Fibroblast of peridontal ligament (primary cell): ENCODE results near the gene CLK2.
"Not testable (repeated sequence)": the region's sequence is repeated elsewhere in the genome, so short reads cannot be mapped to it uniquely, and the experiment has no call there.

Experiments
- DNase-seq: peaks from one replicate; pipeline ENCODE4 v3.0.0-alpha.2; 2010; ENCODE audit errors: extremely low read depth

CLK2 gene

DNA sequence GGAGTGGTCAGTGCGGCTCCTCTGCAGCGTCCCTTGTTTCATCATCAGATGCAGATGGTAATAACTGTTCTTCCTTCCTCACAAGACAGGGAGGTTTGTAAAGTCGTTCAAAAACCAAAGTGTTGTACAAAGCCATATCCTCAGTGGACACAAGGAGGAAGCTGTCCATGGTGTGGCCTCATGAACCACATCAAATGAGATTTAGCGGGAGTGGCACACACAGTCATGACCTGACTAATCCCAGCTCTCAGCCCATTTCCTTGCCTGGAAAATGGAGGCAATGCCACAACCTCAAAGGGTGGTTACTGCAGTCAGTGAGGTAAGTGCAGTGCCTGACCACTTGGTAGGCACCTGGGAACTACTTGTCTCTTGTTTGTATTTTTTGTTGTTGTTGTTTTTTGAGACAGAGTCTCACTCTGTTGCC, 31.5 kb downstream of the CLK2 start:
- DNase-seq: no peak

DNA sequence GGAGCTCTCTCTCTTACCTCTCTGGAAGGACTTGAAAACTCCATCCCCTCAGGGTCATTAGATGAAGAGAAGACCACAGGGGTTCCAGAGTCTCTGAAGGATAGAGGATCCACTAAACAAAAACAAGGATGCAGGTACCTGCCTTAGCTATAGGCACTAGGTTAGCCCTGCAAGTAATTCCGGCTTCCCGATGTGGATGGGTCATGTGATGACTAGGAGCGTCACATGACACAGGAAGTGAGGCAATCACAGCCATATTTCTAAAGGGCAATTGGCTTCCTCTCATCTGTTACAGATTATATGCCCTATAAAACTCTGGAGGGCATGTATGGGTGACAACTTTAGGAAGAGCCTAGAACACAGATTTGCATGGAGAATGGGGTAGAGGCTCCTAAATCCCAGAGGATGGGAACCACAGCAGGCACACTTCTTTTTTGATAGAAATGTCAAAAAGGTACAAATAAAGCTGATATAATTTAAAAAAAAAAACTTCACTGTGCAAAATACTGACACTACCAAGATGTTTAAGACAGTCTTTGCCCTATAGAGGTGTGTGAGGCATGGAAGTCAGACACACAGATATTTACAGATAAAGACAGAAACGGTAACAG, 32.1 kb downstream of the CLK2 start:
- peak; percentile 91 for DNase-seq

DNA sequence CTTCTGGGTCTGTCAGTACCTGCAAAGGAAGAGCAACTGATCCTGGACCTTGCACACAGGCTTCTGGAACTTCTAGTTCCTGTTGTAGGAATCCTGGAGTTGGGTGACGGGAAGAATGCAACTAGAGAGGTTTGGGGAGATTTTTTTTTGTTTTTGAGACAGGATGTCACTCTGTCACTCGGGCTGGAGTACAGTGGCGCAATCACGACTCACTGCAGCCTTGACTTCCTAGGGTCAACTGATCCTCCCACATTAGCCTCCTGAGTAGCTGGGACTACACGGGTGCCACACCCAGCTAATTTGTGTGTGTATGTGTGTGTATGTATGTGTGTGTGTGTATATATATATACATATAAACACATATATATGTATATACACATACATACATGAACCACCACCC, 36.9 kb downstream of the CLK2 start:
- DNase-seq: no peak

DNA sequence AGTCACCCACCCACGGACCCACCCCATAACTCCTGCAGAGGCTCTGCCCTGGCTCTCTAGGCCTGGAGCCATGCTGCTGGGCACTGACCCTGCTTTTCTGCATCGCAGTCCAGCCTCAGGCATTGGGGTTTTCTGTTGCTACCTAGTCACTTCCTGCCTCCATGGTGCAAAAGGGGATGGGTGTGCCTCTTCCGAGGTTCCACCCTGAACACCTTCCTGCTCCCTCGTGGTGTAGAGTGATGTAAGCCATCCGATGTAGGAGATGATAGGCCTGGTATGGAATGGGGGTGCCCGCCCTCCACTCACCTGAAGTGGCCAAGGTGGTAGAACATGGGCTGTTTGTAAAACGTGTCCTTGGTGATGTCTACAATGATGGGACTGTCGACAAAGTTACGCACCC, 37.9 kb downstream of the CLK2 start:
- not testable (repeated sequence) for DNase-seq

DNA sequence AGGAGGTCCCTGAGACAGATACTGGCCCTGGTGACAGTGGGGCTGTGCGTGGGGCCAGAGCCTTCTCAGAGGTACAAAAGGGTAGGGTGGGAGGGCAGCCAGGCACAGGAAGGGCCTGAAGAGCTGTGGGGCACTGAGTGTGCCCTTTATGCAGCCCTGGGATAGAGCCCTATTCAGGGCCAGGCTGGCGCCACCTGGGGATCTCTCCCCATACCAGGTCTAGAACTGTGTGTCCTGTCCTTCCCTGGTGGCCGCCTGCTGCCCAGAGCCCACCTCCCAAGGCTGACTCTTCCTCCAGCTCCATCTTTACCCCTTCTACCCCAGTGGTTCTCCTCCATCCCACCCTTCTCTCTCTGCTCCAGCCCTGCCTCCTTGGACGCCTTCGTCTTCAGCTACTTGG, 39.8 kb downstream of the CLK2 start:
- DNase-seq: not testable (repeated sequence)

DNA sequence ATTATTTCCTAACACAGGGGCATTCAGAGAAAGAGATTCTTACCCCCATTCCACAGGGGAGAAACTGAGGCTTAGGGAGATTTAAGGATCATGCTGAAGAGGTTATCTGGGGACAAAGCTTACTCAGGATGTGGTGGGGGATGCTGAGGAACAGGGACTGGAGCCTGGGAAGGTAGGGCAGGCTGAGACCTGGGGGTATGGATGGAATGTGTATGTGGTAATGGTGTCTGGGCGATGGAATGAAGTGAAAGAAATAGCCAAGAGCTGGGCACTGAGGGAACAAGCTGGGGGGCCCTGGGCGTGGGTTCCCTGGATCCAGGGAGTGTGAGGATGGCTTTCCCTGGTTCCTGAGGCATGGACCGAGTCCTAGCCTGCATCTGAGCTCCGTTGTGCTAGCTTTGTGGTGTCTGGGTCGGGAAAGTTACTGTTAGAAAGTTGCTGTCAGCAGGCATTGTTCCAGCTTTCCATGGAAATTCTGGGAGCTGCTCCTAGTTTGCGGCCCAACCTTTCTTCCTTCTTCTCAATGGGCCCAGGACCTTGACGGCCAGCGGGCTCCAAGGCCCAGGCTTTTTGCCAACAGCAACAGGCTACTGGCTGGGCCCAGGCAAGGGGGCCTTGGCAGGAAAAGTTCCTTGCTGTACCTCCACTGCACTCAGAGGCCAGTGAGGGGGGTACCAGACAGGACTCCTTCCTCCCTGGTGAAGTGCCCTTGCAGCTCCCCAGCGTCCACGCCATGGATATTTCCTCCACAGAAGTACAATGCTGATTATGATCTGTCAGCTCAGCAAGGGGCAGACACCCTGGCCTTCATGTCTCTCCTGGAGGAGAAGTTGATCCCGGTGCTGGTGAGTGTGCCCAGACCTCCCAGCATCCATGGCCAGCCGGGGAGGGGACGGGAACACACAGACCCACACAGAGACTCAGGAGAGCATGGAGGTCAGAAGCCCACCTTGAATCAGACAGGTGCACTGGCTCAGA, 41.0 kb downstream of the CLK2 start:
- peak; percentile 64 for DNase-seq

DNA sequence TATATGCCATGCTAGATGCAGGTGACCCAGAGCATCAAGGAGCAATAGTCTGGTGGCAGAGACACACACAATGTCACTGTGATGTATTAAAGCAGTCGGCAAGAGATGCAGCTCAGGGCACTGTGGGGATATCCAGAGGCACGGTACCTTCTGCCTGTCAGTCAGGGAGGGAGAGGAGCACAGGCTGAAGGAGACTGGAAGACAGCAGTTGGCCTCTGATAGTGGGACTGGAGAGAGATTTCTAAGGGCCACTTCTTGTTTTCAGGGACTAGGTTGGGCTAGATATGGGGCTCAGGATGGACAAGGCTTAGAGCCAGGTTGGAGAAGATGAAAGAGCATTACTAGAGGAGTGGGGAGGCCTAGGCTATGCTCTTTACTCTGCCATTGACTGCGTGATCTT, 42.0 kb downstream of the CLK2 start:
- DNase-seq: not testable (repeated sequence)

DNA sequence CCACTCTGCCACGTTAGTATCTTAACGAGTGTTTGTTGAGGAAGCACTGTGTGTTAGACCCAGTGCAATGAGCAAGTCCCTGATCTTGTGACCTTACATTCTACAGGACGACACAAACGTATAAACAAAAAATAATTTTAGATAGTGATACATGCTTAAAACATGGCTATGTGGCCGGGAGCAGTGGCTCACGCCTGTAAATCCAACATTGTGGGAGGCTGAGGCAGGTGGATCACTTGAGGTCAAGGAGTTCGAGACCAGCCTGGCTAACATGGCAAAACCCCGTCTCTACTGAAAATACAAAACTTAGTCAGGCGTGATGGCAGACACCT, 45.2 kb downstream of the CLK2 start:
- no peak for DNase-seq

DNA sequence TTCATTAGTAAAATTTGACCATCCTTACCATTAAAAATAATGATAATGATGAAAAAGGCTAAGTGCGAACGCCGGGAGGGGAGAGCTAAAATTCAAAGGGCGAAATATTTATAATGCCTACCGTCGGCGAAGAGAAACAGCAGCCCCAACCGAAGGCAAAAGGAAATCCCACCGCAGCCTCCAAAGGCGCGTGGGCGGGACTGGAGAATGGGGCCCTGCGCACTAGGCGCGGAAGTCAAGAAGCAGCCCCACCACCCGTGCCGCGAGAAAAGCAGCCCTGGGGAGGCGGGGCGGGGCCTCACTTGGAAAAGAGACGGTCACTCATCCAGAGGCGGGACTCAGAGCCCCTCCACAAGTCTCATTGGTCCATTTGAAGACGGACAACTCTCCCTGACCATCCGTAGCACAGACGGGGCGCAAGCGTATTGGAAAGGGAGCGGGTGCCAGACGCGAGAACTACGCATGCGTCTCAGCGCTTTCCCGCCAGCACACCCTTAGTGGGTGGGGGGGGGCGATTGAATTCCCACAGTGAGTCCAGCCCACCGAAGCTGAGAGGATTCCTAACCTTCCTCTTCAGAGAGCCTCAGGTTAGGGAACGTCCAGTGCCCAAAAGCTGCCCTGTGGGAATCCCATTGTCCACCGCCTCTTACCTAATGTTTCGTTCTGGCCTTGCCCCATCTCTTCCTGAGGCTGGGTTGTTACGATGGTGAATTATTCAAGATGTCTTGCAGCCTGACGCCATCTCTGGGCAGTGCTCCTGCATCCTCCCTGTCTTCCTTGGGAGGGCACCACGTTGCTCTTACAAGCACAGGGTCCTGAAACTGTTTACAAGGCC, 45.8 kb downstream of the CLK2 start:
- DNase-seq: peak; percentile 99

DNA sequence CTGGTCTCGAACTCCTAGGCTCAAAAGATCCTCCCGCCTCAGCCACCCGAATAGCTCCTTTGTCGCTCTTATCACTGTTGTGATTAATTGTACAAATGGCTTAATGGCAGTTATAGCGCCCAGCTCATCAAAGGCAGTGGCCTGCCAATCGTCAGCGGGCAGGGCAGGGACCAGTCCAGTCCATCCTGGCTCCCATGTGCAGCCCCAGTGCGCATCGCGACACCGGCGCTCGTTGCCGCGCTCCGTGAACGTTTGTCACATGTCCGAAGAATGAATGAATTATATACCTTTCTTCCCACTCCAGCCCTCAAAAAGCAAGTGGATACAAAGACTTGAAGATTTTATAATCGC, 46.4 kb downstream of the CLK2 start:
- no peak for DNase-seq

DNA sequence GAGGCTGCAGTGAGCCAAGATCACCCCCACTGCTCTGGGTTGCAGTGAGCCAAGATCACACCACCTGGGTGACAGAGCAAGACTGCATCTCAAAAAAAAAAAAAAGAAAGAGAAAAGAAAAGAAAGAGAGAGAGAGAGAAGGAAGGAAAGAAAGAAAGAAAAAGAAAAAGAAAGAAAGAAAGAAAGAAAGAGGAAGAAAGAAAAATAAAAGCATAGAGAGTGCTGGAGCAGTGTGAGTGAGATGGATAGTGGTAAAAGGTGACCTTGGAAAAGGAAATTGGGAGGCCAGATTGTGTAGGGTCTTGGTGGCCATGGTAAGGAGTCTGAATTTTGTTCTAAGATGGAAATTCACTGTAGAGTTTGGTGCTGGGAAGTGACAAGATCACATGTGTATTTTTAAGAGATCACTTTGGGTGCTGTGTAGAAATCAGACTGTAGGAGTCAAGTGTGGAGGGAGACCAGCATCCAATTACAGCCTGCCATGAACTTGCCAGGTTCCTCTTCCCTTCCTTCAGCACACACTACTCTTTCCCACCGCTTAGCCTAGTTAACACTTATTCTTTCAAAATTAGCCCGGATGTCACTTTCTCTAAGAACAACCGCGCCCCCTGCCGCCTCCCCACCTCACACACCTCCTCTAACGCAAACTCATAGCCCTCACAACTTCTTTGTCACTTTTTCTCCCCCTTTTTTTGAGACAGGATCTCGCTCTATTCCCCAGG, 47.0 kb downstream of the CLK2 start:
- peak; percentile 81 for DNase-seq

DNA sequence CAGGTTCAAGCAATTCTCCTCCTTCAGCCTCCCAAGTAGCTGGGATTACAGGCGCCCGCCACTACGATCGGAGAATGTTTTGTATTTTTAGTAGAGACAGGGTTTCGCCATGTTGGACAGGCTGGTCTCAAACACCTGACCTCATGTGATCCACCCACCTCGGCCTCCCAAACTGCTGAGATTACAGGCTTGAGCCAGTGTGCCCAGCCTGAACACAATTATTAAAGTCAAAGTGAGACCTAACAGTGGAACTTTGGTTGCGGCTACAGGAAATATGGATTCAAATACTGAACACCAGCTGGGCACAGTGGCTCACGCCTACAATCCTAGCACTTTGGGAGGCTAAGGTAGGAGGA, 47.9 kb downstream of the CLK2 start:
- not testable (repeated sequence) for DNase-seq

DNA sequence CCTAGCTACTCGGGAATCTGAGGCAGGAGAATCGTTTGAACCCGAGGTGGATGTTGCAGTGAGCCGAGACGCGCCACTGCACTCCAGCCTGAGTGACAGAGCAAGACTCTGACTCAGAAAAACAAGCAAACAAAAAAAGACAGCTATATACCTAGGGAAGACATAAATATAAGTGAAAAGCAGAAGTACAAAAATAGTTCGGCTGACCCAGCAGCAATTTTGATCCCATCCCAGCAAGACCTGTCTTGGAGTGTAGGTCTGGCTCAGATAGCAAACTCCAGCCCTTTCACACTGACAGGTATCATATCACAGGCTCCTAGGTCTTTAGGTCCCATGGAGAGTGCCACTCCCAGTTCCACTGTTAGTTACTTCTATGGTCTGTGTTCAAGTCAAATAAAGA, 50.3 kb downstream of the CLK2 start:
- DNase-seq: no peak

DNA sequence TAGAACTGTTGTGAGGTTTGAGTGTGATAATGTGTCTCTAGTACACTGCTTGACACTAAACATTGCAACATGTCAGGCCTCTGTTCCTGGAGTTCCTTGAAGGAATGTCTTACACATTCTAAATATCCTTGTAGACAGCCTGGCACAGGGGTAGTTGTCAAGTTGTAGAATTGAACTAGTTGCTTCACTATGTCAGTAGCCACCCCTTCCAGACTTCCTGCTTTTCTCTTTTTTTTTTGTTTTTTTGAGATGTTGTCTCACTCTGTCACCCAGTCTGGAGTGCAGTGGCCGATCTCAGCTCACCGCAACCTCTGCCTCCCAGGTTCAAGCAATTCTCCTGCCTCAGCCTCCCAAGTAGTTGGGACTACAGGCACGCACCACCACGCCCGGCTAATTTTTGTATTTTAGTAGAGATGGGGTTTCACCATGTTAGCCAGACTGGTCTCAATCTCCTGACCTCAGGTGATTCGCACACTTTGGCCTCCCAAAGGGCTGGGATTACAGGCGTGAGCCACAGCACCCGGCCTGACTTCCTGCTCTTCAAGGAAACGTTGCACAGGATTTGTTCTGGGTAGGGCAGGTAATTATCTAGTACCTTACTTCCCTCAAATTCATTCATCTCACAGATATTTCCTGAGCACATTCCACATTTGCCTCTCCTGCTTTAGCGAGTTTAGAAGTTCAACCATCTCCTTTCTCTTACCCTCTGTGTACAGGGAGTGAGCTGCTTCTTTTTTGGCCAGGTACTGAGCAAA, 52.9 kb downstream of the CLK2 start:
- not testable (repeated sequence) for DNase-seq

DNA sequence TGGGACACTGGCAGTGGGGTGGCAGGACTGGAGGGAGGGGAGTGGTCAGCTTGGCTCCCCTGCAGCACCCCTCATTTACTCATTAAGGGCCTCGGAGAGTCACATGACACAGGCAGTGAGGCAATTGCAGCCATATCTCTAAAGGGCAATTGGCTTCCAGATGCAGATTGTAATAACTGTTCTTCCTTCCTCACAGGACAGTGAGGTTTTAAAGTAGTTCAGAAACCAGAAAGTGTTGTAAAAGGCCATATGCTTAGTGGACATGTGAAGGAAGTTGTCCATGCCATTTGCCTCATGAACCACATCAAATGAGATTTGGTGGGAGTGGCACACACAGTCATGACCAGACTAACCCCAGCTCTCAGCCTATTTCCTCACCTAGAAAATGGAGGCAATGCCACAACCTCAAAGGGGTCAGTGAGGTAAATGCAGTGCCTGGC, 53.7 kb downstream of the CLK2 start:
- DNase-seq: no peak

DNA sequence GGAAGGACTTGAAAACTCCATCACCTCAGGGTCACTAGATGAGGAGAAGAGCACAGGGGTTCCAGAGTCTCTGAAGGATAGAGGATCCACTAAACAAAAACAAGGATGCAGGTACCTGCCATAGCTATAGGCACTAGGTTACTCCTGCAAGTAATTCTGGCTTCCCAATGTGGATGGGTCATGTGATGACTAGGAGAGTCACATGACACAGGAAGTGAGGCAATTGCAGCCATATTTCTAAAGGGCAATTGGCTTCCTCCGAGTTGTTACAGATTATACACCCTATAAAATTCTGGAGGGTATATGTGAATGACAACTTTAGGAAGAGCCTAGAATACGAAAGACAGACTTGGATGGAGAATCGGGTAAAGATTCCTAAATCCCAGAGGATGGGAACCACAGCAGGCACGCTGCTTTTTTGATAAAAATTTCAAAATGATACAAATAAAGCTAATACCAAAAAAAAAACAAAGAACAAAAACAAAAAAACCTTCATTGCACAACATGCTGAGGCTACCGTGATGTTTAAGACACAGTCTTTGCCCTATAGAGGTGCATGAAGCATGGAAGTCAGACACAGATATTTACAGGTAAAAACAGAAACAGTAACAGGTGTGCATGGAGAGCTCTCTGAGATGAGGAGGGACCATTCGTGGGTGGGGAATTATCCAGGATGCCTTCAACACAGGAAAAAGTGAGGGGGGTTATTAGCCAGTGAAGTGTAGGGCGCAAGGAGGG, 54.3 kb downstream of the CLK2 start:
- peak; percentile 72 for DNase-seq

DNA sequence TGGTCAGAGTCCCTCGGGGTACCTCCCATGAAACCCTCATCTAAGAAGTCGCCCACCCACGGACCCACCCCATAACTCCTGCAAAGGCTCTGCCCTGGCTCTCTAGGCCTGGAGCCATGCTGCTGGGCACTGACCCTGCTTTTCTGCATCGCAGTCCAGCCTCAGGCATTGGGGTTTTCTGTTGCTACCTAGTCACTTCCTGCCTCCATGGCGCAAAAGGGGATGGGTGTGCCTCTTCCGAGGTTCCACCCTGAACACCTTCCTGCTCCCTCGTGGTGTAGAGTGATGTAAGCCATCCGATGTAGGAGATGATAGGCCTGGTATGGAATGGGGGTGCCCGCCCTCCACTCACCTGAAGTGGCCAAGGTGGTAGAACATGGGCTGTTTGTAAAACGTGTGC, 58.6 kb downstream of the CLK2 start:
- DNase-seq: not testable (repeated sequence)
